Vagina (tissue), 2 donors: ENCODE results near the gene DPYSL5.

ENCODE experiments used
- POLR2A ChIP-seq, 2 donors: fragments of 450-650 bp; IDR thresholded peaks; one replicate each; pipeline ENCODE4 v1.6.1; 2017; ENCODE audit warnings: antibody characterized with exemption in 2 of 2, mild to moderate bottlenecking in 2 of 2, moderate library complexity in 2 of 2
- POLR2AphosphoS5 ChIP-seq, 2 donors: sonication (generic); formaldehyde crosslinking; IDR thresholded peaks; one replicate each; pipeline ENCODE4 v1.9.0; 2017; ENCODE audit warnings: antibody characterized with exemption in 2 of 2, mild to moderate bottlenecking in 2 of 2, low read depth in 1 of 2; ENCODE audit not compliant: insufficient read depth in 1 of 2
- TF ChIP-seq, protein P1 (sequence below), 3 experiments: fragments of 450-650 bp in 2 of 3; fragments of 200-600 bp in 1 of 3; sonication (generic) in 1 of 3; IDR thresholded peaks; one replicate each; pipeline ENCODE4 v1.5.1; 2017 to 2019; ENCODE audit warnings: antibody characterized with exemption in 3 of 3, mild to moderate bottlenecking in 2 of 3, moderate library complexity in 2 of 3

DNA sequence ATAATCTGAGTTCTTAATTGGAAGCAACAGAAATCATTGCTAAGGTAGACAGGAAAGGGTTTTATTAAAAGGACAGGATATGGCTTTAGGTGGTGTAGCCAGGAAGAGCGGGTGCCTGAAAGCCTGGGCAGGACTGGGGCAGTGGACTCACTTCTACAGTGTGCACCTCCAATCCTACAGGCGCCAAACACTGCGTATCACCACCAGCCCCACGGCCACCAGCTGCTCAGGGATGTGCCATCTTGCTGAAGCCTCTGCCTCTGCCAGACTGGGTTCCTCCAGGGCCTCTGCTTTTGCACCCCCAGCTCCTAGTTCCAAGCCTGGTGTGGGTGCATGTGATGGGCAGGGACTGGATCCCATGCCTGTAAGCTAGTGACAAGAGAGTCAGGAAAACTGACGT lies 29.7 kb upstream of the DPYSL5 start:
- TF ChIP-seq, protein P1, sequence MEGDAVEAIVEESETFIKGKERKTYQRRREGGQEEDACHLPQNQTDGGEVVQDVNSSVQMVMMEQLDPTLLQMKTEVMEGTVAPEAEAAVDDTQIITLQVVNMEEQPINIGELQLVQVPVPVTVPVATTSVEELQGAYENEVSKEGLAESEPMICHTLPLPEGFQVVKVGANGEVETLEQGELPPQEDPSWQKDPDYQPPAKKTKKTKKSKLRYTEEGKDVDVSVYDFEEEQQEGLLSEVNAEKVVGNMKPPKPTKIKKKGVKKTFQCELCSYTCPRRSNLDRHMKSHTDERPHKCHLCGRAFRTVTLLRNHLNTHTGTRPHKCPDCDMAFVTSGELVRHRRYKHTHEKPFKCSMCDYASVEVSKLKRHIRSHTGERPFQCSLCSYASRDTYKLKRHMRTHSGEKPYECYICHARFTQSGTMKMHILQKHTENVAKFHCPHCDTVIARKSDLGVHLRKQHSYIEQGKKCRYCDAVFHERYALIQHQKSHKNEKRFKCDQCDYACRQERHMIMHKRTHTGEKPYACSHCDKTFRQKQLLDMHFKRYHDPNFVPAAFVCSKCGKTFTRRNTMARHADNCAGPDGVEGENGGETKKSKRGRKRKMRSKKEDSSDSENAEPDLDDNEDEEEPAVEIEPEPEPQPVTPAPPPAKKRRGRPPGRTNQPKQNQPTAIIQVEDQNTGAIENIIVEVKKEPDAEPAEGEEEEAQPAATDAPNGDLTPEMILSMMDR (IDR thresholded peaks at IDR 0.05), result no peak
- TF ChIP-seq POLR2A (IDR thresholded peaks at IDR 0.05), result no peak
- no peak for TF ChIP-seq POLR2AphosphoS5 (IDR thresholded peaks at IDR 0.05; ENCODE audit: insufficient read depth in 1 of 2, low read depth in 1 of 2)
